WTC11 (cell line): Measurements from ENCODE around the gene NT5C3B. TPM values are rescaled to one million over a fixed set of nuclear protein-coding genes. Genes with fewer than 3 reads are reported as not detected.

Experiments
- ATAC-seq: fragments of 200-7000 bp; cut with Tn5 transposase; 2 replicates; pipeline ENCODE4 v1.10.0; 2021; ENCODE audit warnings: mild to moderate bottlenecking, moderate library complexity
- CTCF ChIA-PET: fragments of 300-600 bp; sonication (Branson Sonifier 250); formaldehyde crosslinking; loops from one replicate; lab custom pipeline; 2021; ENCODE audit warnings: antibody characterized with exemption; lab: Charles Lee
- POLR2A ChIA-PET: fragments of 350-600 bp; sonication (Branson Sonifier 250); formaldehyde crosslinking; loops from one replicate; lab custom pipeline; 2021; ENCODE audit warnings: antibody characterized with exemption; lab: Charles Lee
- DNase-seq: peaks from one replicate; pipeline ENCODE4 v3.0.0; 2021; ENCODE audit warnings: low spot score
- H3K27ac Mint-ChIP-seq: 2 replicates; pipeline ENCODE4 v1.8.0; 2021; ENCODE audit warnings: mixed read lengths
- H3K27me3 Mint-ChIP-seq: 2 replicates; pipeline ENCODE4 v1.8.0; 2021; ENCODE audit warnings: low read depth, mild to moderate bottlenecking, moderate library complexity, mixed read lengths
- H3K36me3 Mint-ChIP-seq: 2 replicates; pipeline ENCODE4 v1.8.0; 2021; ENCODE audit warnings: mixed read lengths
- H3K4me1 Mint-ChIP-seq: 2 replicates; pipeline ENCODE4 v1.8.0; 2022; ENCODE audit warnings: mixed read lengths
- H3K4me3 Mint-ChIP-seq: 2 replicates; pipeline ENCODE4 v1.8.0; 2021; ENCODE audit warnings: mild to moderate bottlenecking, moderate library complexity, mixed read lengths
- H3K9me3 Mint-ChIP-seq: 2 replicates; pipeline ENCODE4 v1.8.0; 2021; ENCODE audit warnings: mixed read lengths
- EMX1 ChIP-seq: fragments of 250-450 bp; sonication (Bioruptor Pico); IDR thresholded peaks from 2 replicates; pipeline ENCODE4 v1.8.0; 2021; ENCODE audit warnings: mild to moderate bottlenecking
- HMGXB4 ChIP-seq: sonication (generic); formaldehyde crosslinking; IDR thresholded peaks from 2 replicates; pipeline ENCODE4 v1.8.1; 2023; ENCODE audit warnings: mild to moderate bottlenecking, moderate library complexity, missing genetic modification reagents
- IRF2 ChIP-seq: sonication (generic); formaldehyde crosslinking; IDR thresholded peaks from 2 replicates; pipeline ENCODE4 v1.8.0; 2022; ENCODE audit warnings: low read depth, missing genetic modification reagents, borderline replicate concordance
- NFYB ChIP-seq: sonication (generic); formaldehyde crosslinking; conservative IDR thresholded peaks from 2 replicates; pipeline ENCODE4 v1.8.0; 2022; ENCODE audit warnings: low read depth, missing genetic modification reagents
- PREB ChIP-seq: sonication (generic); formaldehyde crosslinking; IDR thresholded peaks from 2 replicates; pipeline ENCODE4 v1.8.1; 2022; ENCODE audit warnings: mild to moderate bottlenecking, missing genetic modification reagents, moderate library complexity, borderline replicate concordance
- SMAD3 ChIP-seq: sonication (generic); formaldehyde crosslinking; IDR thresholded peaks from 2 replicates; pipeline ENCODE4 v1.8.0; 2022; ENCODE audit warnings: missing genetic modification reagents, mild to moderate bottlenecking, borderline replicate concordance
- USF2 ChIP-seq: sonication (generic); formaldehyde crosslinking; IDR thresholded peaks from 2 replicates; pipeline ENCODE4 v1.8.1; 2023; ENCODE audit warnings: mild to moderate bottlenecking, missing genetic modification reagents, moderate library complexity
- ZNF671 ChIP-seq: fragments of 250-450 bp; sonication (Bioruptor Pico); IDR thresholded peaks from 2 replicates; pipeline ENCODE4 v1.8.0; 2021; ENCODE audit warnings: mild to moderate bottlenecking
- total RNA-seq: library from RNA; stranded (reverse); gene quantifications from 3 replicates; pipeline ENCODE4 v1.2.3, GENCODE V29; 2021
- TF ChIP-seq, protein P1 (sequence below): sonication (generic); formaldehyde crosslinking; IDR thresholded peaks from 2 replicates; pipeline ENCODE4 v1.8.1; 2022; ENCODE audit warnings: mild to moderate bottlenecking, moderate library complexity, missing genetic modification reagents
- TF ChIP-seq, protein P2 (sequence below): sonication (generic); formaldehyde crosslinking; conservative IDR thresholded peaks from 2 replicates; pipeline ENCODE4 v1.8.1; 2022; ENCODE audit warnings: mild to moderate bottlenecking, missing genetic modification reagents
- TF ChIP-seq, protein P3 (sequence below): sonication (generic); formaldehyde crosslinking; IDR thresholded peaks from 2 replicates; pipeline ENCODE4 v1.8.1; 2023; ENCODE audit warnings: mild to moderate bottlenecking, missing genetic modification reagents, borderline replicate concordance
- TF ChIP-seq, protein P4 (sequence below): sonication (generic); formaldehyde crosslinking; IDR thresholded peaks from 2 replicates; pipeline ENCODE4 v1.8.1; 2022; ENCODE audit warnings: missing genetic modification reagents, borderline replicate concordance

The NT5C3B gene
- total RNA-seq, 1 experiment from 2014 or later: 58.1 TPM

GRCh38 chr17:41869426-41869825, 33.4 kb upstream of the NT5C3B start:
- ChIA-PET POLR2A (no interaction called here), CTCF (interaction anchor here (0.6 kb wide), 1 partner anchor 86 kb away, joined by 4 read pairs; no protein-coding TSS in a partner anchor)
- no peak for DNase-seq
- no peaks in the 10 kb centered on the region for H3K27me3 Mint-ChIP-seq
- H3K4me3 Mint-ChIP-seq: no peak overlapping the region
- H3K27ac Mint-ChIP-seq: no peak overlapping the region
- H3K36me3 Mint-ChIP-seq: peaks cover 73% of the 10 kb centered on the region
- TF ChIP-seq, protein P1, sequence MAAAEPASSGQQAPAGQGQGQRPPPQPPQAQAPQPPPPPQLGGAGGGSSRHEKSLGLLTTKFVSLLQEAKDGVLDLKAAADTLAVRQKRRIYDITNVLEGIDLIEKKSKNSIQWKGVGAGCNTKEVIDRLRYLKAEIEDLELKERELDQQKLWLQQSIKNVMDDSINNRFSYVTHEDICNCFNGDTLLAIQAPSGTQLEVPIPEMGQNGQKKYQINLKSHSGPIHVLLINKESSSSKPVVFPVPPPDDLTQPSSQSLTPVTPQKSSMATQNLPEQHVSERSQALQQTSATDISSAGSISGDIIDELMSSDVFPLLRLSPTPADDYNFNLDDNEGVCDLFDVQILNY (CRISPR knock-in tag): no peak
- TF ChIP-seq SMAD3 (CRISPR knock-in tag): no peak
- TF ChIP-seq, protein P2, sequence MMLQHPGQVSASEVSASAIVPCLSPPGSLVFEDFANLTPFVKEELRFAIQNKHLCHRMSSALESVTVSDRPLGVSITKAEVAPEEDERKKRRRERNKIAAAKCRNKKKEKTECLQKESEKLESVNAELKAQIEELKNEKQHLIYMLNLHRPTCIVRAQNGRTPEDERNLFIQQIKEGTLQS (CRISPR knock-in tag): no peak
- no peak for TF ChIP-seq USF2
- TF ChIP-seq ZNF671 (CRISPR knock-in tag): no peak
- no peaks in the 10 kb centered on the region for H3K9me3 Mint-ChIP-seq
- H3K4me1 Mint-ChIP-seq: peaks cover 3% of the 10 kb centered on the region; the same call in 1 of the 2 replicates
- ATAC-seq: no peak

GRCh38 chr17:41868568-41868967, 32.5 kb upstream of the NT5C3B start:
- ATAC-seq (no peak), DNase-seq (no peak)
- TF ChIP-seq, protein P3, sequence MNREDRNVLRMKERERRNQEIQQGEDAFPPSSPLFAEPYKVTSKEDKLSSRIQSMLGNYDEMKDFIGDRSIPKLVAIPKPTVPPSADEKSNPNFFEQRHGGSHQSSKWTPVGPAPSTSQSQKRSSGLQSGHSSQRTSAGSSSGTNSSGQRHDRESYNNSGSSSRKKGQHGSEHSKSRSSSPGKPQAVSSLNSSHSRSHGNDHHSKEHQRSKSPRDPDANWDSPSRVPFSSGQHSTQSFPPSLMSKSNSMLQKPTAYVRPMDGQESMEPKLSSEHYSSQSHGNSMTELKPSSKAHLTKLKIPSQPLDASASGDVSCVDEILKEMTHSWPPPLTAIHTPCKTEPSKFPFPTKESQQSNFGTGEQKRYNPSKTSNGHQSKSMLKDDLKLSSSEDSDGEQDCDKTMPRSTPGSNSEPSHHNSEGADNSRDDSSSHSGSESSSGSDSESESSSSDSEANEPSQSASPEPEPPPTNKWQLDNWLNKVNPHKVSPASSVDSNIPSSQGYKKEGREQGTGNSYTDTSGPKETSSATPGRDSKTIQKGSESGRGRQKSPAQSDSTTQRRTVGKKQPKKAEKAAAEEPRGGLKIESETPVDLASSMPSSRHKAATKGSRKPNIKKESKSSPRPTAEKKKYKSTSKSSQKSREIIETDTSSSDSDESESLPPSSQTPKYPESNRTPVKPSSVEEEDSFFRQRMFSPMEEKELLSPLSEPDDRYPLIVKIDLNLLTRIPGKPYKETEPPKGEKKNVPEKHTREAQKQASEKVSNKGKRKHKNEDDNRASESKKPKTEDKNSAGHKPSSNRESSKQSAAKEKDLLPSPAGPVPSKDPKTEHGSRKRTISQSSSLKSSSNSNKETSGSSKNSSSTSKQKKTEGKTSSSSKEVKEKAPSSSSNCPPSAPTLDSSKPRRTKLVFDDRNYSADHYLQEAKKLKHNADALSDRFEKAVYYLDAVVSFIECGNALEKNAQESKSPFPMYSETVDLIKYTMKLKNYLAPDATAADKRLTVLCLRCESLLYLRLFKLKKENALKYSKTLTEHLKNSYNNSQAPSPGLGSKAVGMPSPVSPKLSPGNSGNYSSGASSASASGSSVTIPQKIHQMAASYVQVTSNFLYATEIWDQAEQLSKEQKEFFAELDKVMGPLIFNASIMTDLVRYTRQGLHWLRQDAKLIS (CRISPR knock-in tag): no peak
- TF ChIP-seq IRF2 (CRISPR knock-in tag) (no peak), HMGXB4 (CRISPR knock-in tag) (no peak)
- TF ChIP-seq, protein P4, sequence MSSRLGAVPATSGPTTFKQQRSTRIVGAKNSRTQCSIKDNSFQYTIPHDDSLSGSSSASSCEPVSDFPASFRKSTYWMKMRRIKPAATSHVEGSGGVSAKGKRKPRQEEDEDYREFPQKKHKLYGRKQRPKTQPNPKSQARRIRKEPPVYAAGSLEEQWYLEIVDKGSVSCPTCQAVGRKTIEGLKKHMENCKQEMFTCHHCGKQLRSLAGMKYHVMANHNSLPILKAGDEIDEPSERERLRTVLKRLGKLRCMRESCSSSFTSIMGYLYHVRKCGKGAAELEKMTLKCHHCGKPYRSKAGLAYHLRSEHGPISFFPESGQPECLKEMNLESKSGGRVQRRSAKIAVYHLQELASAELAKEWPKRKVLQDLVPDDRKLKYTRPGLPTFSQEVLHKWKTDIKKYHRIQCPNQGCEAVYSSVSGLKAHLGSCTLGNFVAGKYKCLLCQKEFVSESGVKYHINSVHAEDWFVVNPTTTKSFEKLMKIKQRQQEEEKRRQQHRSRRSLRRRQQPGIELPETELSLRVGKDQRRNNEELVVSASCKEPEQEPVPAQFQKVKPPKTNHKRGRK (CRISPR knock-in tag): no peak
- ChIA-PET CTCF (no interaction called here), POLR2A (no interaction called here)
- Mint-ChIP-seq H3K9me3 (no peaks in the 10 kb centered on the region), H3K27me3 (no peaks in the 10 kb centered on the region), H3K27ac (peak overlapping the region; percentile 66; the same call in 1 of the 2 replicates), H3K36me3 (peaks cover 66% of the 10 kb centered on the region), H3K4me1 (peaks cover 3% of the 10 kb centered on the region; the same call in 1 of the 2 replicates), H3K4me3 (no peak overlapping the region)

DNA sequence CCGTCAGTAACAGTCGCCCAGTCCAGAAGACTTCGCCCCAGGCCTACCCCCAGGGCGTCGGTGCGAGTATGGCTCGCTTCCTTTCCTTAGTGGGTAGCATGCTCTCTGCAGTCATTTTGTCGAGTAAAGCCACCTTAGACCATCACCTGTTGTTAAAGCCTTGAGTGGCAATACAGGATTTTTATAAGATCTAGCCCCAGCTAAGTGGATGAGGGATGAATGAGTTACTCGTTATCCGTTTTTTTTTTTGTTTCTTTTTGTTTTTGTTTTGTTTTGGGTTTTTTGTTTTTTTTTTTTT, 29.5 kb upstream of the NT5C3B start:
- Mint-ChIP-seq H3K4me3 (no peak overlapping the region; the same call in 1 of the 2 replicates), H3K9me3 (no peaks in the 10 kb centered on the region), H3K36me3 (peaks cover 38% of the 10 kb centered on the region), H3K27me3 (no peaks in the 10 kb centered on the region), H3K4me1 (peaks cover 17% of the 10 kb centered on the region), H3K27ac (peak overlapping the region; percentile 97)
- ATAC-seq (no peak), DNase-seq (no peak)
- TF ChIP-seq NFYB (CRISPR knock-in tag) (no peak), PREB (no peak), EMX1 (CRISPR knock-in tag) (peak; percentile 18; the same call in 1 of the 2 replicates)
- ChIA-PET POLR2A (interaction anchor here (1.0 to 3.3 kb wide), 10 partner anchors 8 to 102 kb away, joined by 3 to 20 read pairs (median 4); partner anchors contain the start of genes ACLY, CNP, JUP and NT5C3B), CTCF (interaction anchor here (0.7 to 3.8 kb wide), 8 partner anchors 40 to 169 kb away, joined by 3 to 20 read pairs (median 4); partner anchors contain the start of genes FKBP10, JUP and P3H4)
